Lung (tissue), 12 donors: ENCODE data around the gene DIDO1. TPM values are rescaled to one million over a fixed set of nuclear protein-coding genes. Genes with fewer than 3 reads are reported as not detected.
A peak's percentile ranks its signal among the peaks of the same experiment; 100 is the strongest.

Experiments
- ATAC-seq: fragments of 200-7000 bp; cut with Tn5 transposase; one replicate; pipeline ENCODE4 v1.9.1; 2020; ENCODE audit warnings: moderate number of reproducible peaks; ENCODE audit not compliant: insufficient read depth, low FRiP score
- DNase-seq, 3 donors: peaks; one replicate each; pipeline ENCODE4 v3.0.0-alpha.2; 2013 to 2017
- H3K27ac ChIP-seq, 2 donors: one replicate each; pipeline ENCODE4 v1.5.1; 2013; ENCODE audit warnings: mild to moderate bottlenecking in 2 of 2, moderate library complexity in 2 of 2, control low read depth in 1 of 2, inconsistent platforms in 1 of 2, low read depth in 1 of 2, low read length in 1 of 2
- H3K27me3 ChIP-seq, 3 donors: one replicate each; pipeline ENCODE4 v1.5.1; 2013; ENCODE audit warnings: low read length in 2 of 3; ENCODE audit not compliant: control insufficient read depth in 3 of 3, insufficient read depth in 3 of 3
- H3K36me3 ChIP-seq, 4 donors: one replicate each; pipeline ENCODE4 v1.5.1; 2013; ENCODE audit warnings: low read length in 4 of 4, mild to moderate bottlenecking in 1 of 4, moderate library complexity in 1 of 4; ENCODE audit not compliant: control insufficient read depth in 4 of 4, insufficient read depth in 4 of 4
- H3K4me1 ChIP-seq, 5 donors: one replicate each; pipeline ENCODE4 v1.5.1; 2013; ENCODE audit warnings: low read length in 5 of 5, mild to moderate bottlenecking in 2 of 5, moderate library complexity in 1 of 5; ENCODE audit not compliant: control insufficient read depth in 5 of 5, insufficient read depth in 5 of 5
- H3K4me3 ChIP-seq: one replicate; pipeline ENCODE4 v1.5.1; 2013; ENCODE audit warnings: mild to moderate bottlenecking, control low read depth, moderate library complexity
- H3K9ac ChIP-seq, 2 donors: one replicate each; pipeline ENCODE4 v1.5.1; 2013; ENCODE audit warnings: low read length in 2 of 2, control low read depth in 1 of 2; ENCODE audit not compliant: insufficient read depth in 1 of 2
- H3K9me3 ChIP-seq, 4 donors: one replicate each; pipeline ENCODE4 v1.5.1; 2013; ENCODE audit warnings: low read length in 3 of 4, mild to moderate bottlenecking in 1 of 4, moderate library complexity in 1 of 4; ENCODE audit not compliant: control insufficient read depth in 4 of 4, insufficient read depth in 3 of 4
- WGBS, 2 donors: extraction: QIAGEN DNeasy Blood & Tissue Kit; methylation state at CpG; one replicate each; pipeline ENCODE4 v1.1.7; 2013; 5-methylcytosine and 5-hydroxymethylcytosine counted together
- polyA plus RNA-seq, 2 donors: library from polyadenylated mRNA; stranded (reverse); fragments of 200-250 nt; gene quantifications; one replicate each; pipeline ENCODE4 v1.2.1, GENCODE V29; 2013
- total RNA-seq, 2 donors: library from RNA; depleted of rRNA in 1 of 2; stranded (reverse); fragments of >200 nt in 1 of 2; gene quantifications; one replicate each; pipeline ENCODE4 v1.2.1, GENCODE V29; 2014 to 2021
- TF ChIP-seq, protein P1 (sequence below): IDR thresholded peaks from 2 replicates; pipeline ENCODE4 v1.5.1; 2012; ENCODE audit warnings: mild to moderate bottlenecking; ENCODE audit errors: control extremely low read depth, extremely low read depth
- donor health status: control.
- donor health status: control.
- donor health status: Bipolar disorder and iron deficiency.
- donor health status: healthy.
- donor health status: DM: yes; HTN: yes; CAD: no.

DIDO1 gene
- total and polyA plus RNA-seq, 4 donors, result 19.6 to 71.2 (median 35.8) TPM

DNA sequence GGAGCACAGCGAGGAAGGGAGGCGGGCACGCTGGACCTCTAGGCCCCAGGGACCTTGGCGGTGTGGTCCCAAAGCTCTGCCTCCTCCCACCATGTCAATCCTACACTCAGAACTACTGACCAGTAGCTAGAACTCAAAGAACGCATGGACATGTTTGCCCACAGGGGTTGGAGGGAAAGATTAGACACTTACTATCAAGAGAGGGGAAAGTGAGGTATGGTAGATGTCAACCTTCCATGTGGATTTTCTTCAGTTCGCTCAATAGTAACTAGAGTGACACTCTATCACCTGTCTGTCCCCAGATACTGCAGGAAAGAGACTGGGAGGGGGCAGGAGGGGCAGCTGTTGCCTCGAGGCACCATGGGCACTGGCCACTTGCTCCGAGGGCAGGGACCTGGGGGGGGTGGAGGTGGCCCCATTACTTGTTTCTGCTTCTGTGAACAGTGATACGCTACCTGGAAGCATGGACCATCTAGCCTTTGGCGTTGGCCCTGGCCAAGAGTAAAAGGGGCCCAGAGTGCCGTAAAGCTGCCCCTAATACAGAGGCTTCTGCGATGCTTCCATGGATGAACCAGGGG is 912 bp upstream of the DIDO1 start:
- WGBS, 2 donors, result 80 to 81% methylated on average over 12 of the region's 12 CpGs
- H3K36me3 ChIP-seq, result no peaks in the 10 kb centered on the region
- H3K27me3 ChIP-seq, result no peaks in the 10 kb centered on the region
- peak overlapping the region; percentile 13 for H3K4me3 ChIP-seq
- DNase-seq (no peak), ATAC-seq (no peak)
- H3K9me3 ChIP-seq, result peaks cover 0 to 1% (median 0%) of the 10 kb centered on the region in 4 donors
- peaks cover 20 to 55% (median 23%) of the 10 kb centered on the region in 5 donors for H3K4me1 ChIP-seq
- TF ChIP-seq, protein P1, sequence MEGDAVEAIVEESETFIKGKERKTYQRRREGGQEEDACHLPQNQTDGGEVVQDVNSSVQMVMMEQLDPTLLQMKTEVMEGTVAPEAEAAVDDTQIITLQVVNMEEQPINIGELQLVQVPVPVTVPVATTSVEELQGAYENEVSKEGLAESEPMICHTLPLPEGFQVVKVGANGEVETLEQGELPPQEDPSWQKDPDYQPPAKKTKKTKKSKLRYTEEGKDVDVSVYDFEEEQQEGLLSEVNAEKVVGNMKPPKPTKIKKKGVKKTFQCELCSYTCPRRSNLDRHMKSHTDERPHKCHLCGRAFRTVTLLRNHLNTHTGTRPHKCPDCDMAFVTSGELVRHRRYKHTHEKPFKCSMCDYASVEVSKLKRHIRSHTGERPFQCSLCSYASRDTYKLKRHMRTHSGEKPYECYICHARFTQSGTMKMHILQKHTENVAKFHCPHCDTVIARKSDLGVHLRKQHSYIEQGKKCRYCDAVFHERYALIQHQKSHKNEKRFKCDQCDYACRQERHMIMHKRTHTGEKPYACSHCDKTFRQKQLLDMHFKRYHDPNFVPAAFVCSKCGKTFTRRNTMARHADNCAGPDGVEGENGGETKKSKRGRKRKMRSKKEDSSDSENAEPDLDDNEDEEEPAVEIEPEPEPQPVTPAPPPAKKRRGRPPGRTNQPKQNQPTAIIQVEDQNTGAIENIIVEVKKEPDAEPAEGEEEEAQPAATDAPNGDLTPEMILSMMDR, result no peak
- H3K27ac ChIP-seq, result peak overlapping the region; percentile 72 to 99
- no peak overlapping the region for H3K9ac ChIP-seq

DNA sequence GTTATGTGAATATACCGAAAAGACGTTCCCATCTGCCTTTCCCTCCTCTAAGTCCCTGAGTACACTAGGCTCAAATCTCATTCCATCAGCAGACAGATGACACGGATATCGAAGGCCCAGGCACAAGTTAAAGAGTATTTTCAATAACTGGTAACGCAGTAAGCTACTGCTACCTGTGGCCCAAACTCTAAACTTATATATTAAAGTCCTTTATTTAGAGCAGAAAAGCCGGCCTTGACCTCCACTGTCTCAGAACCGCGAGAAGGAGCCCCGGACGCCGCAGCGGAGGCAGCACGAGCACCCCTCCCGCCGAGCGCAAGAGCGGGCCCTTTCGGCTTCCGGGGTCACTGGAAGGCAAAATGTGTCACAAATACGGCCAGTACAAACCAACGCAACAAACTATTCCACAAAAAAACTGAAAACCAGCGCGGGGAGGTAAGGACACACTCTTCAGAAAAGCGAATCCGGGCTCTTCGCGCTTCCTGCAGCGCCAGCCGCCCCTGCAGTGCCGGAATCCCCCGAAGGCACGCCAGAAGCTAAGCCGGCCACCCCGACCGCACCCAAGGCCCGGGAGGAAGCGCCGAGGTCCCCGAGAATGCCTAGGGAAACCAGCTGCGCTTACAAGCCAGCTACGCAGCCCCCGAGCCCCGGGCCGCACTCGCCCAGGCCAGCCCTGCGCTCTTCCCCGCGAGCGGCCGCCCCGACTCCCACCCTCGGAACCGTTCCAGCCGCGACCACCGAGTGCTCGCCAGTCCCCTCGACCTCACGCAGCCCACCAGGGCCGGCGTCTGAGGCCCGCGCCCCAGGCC is 681 bp downstream of the DIDO1 start:
- Histone ChIP-seq H3K4me1 (peaks cover 23 to 59% (median 31%) of the 10 kb centered on the region in 5 donors), H3K27ac (peak overlapping the region; percentile 99 to 100), H3K9me3 (peaks cover 0 to 1% (median 0%) of the 10 kb centered on the region in 4 donors), H3K27me3 (no peaks in the 10 kb centered on the region), H3K4me3 (peak overlapping the region; percentile 100), H3K36me3 (no peaks in the 10 kb centered on the region), H3K9ac (peak overlapping the region; percentile 82 to 83)
- peak in 2 of 3 donors; percentile 20 to 30 for DNase-seq
- 0% methylated on average over 52 to 63 of the region's 63 CpGs for WGBS, 2 donors
- TF ChIP-seq, protein P1, result no peak
- peak; percentile 7 for ATAC-seq

DNA sequence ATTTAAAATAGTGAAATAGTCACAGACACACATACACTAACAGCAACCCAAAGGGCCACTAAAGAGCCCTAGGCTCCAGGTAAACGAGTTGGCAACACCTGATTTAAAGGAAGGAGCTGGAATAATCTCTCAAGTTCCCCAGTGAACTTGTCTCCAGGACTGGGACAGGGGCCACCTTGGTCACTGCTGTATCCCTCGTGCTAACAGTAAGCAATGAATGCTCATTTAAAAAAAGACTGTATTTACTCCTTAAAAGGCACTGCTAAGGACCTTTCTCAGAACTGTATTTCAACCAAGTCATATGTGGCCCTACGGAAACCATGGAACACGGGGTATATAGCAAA is 1.3 kb downstream of the DIDO1 start:
- H3K4me1 ChIP-seq, result peaks cover 23 to 61% (median 31%) of the 10 kb centered on the region in 5 donors

More for the DNA sequence above, 1.3 kb downstream of the DIDO1 start:
- Histone ChIP-seq H3K36me3 (no peaks in the 10 kb centered on the region), H3K9ac (peak overlapping the region; percentile 82 to 83), H3K27me3 (no peaks in the 10 kb centered on the region), H3K4me3 (peak overlapping the region; percentile 100), H3K27ac (peak overlapping the region; percentile 99 to 100), H3K9me3 (peaks cover 0 to 1% (median 0%) of the 10 kb centered on the region in 4 donors)
- 1 to 4% methylated on average over 4 of the region's 4 CpGs for whole genome bisulfite sequencing, 2 donors
- DNase-seq (no peak), ATAC-seq (no peak)
- TF ChIP-seq, protein P1, result no peak
